GM18861 (cell line): ENCODE measurements around the gene PHRF1.

Experiments used
- ATAC-seq: cut with Tn5 transposase; IDR thresholded peaks from one replicate; pipeline ENCODE4 v1.9.1; 2021; ENCODE audit not compliant: unreplicated experiment

The PHRF1 gene

GRCh38 chr11:613369-613968, 37.2 kb downstream of the PHRF1 start:
- no peak for ATAC-seq

- ATAC-seq: no peak
Measured at GRCh38 chr11:614021-614622, 37.9 kb downstream of the PHRF1 start.

GRCh38 chr11:614623-615503, 38.6 kb downstream of the PHRF1 start:
- no peak for ATAC-seq

GRCh38 chr11:615504-616319, 39.4 kb downstream of the PHRF1 start, which contains the start of gene IRF7:
TSS of gene IRF7 (minus strand) at chr11:615950. CDS start at chr11:615364, 586 bp downstream.
- peak; percentile 58 for ATAC-seq

GRCh38 chr11:616320-617198, 40.3 kb downstream of the PHRF1 start:
- no peak for ATAC-seq

GRCh38 chr11:617199-617911, 41.1 kb downstream of the PHRF1 start:
- no peak for ATAC-seq

- no peak for ATAC-seq
Measured at GRCh38 chr11:617912-618682, 41.8 kb downstream of the PHRF1 start.

- no peak for ATAC-seq
Measured at GRCh38 chr11:618856-619627, 42.8 kb downstream of the PHRF1 start.

GRCh38 chr11:619628-620050, 43.4 kb downstream of the PHRF1 start:
- no peak for ATAC-seq

GRCh38 chr11:620201-620600, 43.9 kb downstream of the PHRF1 start:
- ATAC-seq: no peak

GRCh38 chr11:620935-621814, 44.9 kb downstream of the PHRF1 start:
- no peak for ATAC-seq

- no peak for ATAC-seq
Measured at GRCh38 chr11:621838-622237, 45.6 kb downstream of the PHRF1 start.

GRCh38 chr11:623349-623869, 47.1 kb downstream of the PHRF1 start:
- no peak for ATAC-seq

GRCh38 chr11:623999-624704, 47.9 kb downstream of the PHRF1 start:
- no peak for ATAC-seq

GRCh38 chr11:624705-625635, 48.7 kb downstream of the PHRF1 start, which contains the start of gene CDHR5:
TSS of gene CDHR5 (minus strand) at chr11:624955. CDS start at chr11:624902, 53 bp downstream.
- no peak for ATAC-seq
